BLaER1 treated with 17β-estradiol and CSF1 and Interleukin-3, amounts not matched to agents 10 nM and 100 nM (cell line): ENCODE results near the gene BUB1.

Experiments used
- H3K27ac ChIP-seq, 11 experiments: shearing (Covaris generic); formaldehyde crosslinking; 2 replicates each; pipeline ENCODE4 v1.8.1; 2022
- H3K27me3 ChIP-seq, 11 experiments: shearing (Covaris generic); formaldehyde crosslinking; 2 replicates each; pipeline ENCODE4 v1.8.1; 2022
- H3K36me3 ChIP-seq, 11 experiments: shearing (Covaris generic); formaldehyde crosslinking; 2 replicates each; pipeline ENCODE4 v1.8.1; 2022
- H3K4me1 ChIP-seq, 10 experiments: shearing (Covaris generic); formaldehyde crosslinking; 2 replicates each; pipeline ENCODE4 v1.8.1; 2022
- H3K4me2 ChIP-seq, 11 experiments: shearing (Covaris generic); formaldehyde crosslinking; 2 replicates each; pipeline ENCODE4 v1.8.1; 2022
- H3K4me3 ChIP-seq, 10 experiments: shearing (Covaris generic); formaldehyde crosslinking; 2 replicates each; pipeline ENCODE4 v1.8.1; 2022
- H3K9ac ChIP-seq, 11 experiments: shearing (Covaris generic); formaldehyde crosslinking; 2 replicates each; pipeline ENCODE4 v1.8.1; 2022
- H3K9me3 ChIP-seq, 11 experiments: shearing (Covaris generic); formaldehyde crosslinking; replicated peaks in 1 of 11; 2 replicates each; pipeline ENCODE4 v1.8.1; 2022
- H4K20me1 ChIP-seq, 11 experiments: shearing (Covaris generic); formaldehyde crosslinking; 2 replicates each; pipeline ENCODE4 v1.8.1; 2022
- Cebpa-rat ChIP-seq, 11 experiments: shearing (Covaris generic); IDR thresholded peaks; 2 replicates each; pipeline ENCODE4 v1.8.1; 2022

BUB1 gene

GRCh38 chr2:110667071-110667470, 10.8 kb downstream of the BUB1 start:
- H3K36me3 ChIP-seq, result peaks cover 24 to 100% (median 98%) of the 10 kb centered on the region in 11 experiments
- H3K9me3 ChIP-seq, result no peaks in the 10 kb centered on the region
- H3K4me2 ChIP-seq, result no peak overlapping the region
- no peaks in the 10 kb centered on the region for H3K4me1 ChIP-seq
- no peak overlapping the region for H3K4me3 ChIP-seq
- H3K9ac ChIP-seq, result no peak overlapping the region
- TF ChIP-seq Cebpa-rat (IDR thresholded peaks at IDR 0.05), result no peak
- H3K27ac ChIP-seq, result no peak overlapping the region
- H4K20me1 ChIP-seq, result peaks cover 0 to 36% (median 6%) of the 10 kb centered on the region in 11 experiments; a peak in 9 of 22 replicates
- no peaks in the 10 kb centered on the region for H3K27me3 ChIP-seq

GRCh38 chr2:110664135-110664534, 13.7 kb downstream of the BUB1 start:
- Histone ChIP-seq H3K4me3 (no peak overlapping the region), H3K4me1 (no peaks in the 10 kb centered on the region), H3K27me3 (no peaks in the 10 kb centered on the region), H3K9ac (no peak overlapping the region), H3K27ac (no peak overlapping the region), H3K4me2 (no peak overlapping the region), H4K20me1 (peaks cover 0 to 26% (median 4%) of the 10 kb centered on the region in 11 experiments; a peak in 8 of 22 replicates), H3K36me3 (peaks cover 45 to 100% (median 99%) of the 10 kb centered on the region in 11 experiments), H3K9me3 (no peaks in the 10 kb centered on the region)
- TF ChIP-seq Cebpa-rat (IDR thresholded peaks at IDR 0.05), result no peak

GRCh38 chr2:110662560-110662959, 15.3 kb downstream of the BUB1 start:
- H3K4me2 ChIP-seq, result no peak overlapping the region
- no peak overlapping the region for H3K27ac ChIP-seq
- H3K27me3 ChIP-seq, result no peaks in the 10 kb centered on the region
- no peaks in the 10 kb centered on the region for H3K9me3 ChIP-seq
- no peak overlapping the region for H3K4me3 ChIP-seq
- H3K36me3 ChIP-seq, result peaks cover 51 to 100% (median 99%) of the 10 kb centered on the region in 11 experiments
- no peak for TF ChIP-seq Cebpa-rat (IDR thresholded peaks at IDR 0.05)
- H3K9ac ChIP-seq, result no peak overlapping the region
- H3K4me1 ChIP-seq, result no peaks in the 10 kb centered on the region
- H4K20me1 ChIP-seq, result peaks cover 0 to 22% (median 0%) of the 10 kb centered on the region in 11 experiments; a peak in 7 of 22 replicates

GRCh38 chr2:110660558-110660957, 17.3 kb downstream of the BUB1 start:
- no peaks in the 10 kb centered on the region for H3K9me3 ChIP-seq
- no peak overlapping the region for H3K4me3 ChIP-seq
- peaks cover 0 to 22% (median 0%) of the 10 kb centered on the region in 11 experiments; a peak in 7 of 22 replicates for H4K20me1 ChIP-seq
- no peak overlapping the region for H3K9ac ChIP-seq
- no peak for TF ChIP-seq Cebpa-rat (IDR thresholded peaks at IDR 0.05)
- no peak overlapping the region for H3K4me2 ChIP-seq
- no peaks in the 10 kb centered on the region for H3K27me3 ChIP-seq
- no peak overlapping the region for H3K27ac ChIP-seq
- H3K36me3 ChIP-seq, result peaks cover 50 to 100% (median 100%) of the 10 kb centered on the region in 11 experiments; a peak in 21 of 22 replicates
- H3K4me1 ChIP-seq, result no peaks in the 10 kb centered on the region

GRCh38 chr2:110659248-110659647, 18.6 kb downstream of the BUB1 start:
- no peak overlapping the region for H3K9ac ChIP-seq
- H3K27me3 ChIP-seq, result no peaks in the 10 kb centered on the region
- no peak overlapping the region for H3K27ac ChIP-seq
- H4K20me1 ChIP-seq, result peaks cover 0 to 13% (median 0%) of the 10 kb centered on the region in 11 experiments; a peak in 7 of 22 replicates
- H3K4me2 ChIP-seq, result no peak overlapping the region
- peaks cover 48 to 100% (median 100%) of the 10 kb centered on the region in 11 experiments; a peak in 21 of 22 replicates for H3K36me3 ChIP-seq
- no peak overlapping the region for H3K4me3 ChIP-seq
- no peak for TF ChIP-seq Cebpa-rat (IDR thresholded peaks at IDR 0.05)
- H3K4me1 ChIP-seq, result no peaks in the 10 kb centered on the region
- no peaks in the 10 kb centered on the region for H3K9me3 ChIP-seq

- H3K27ac ChIP-seq, result no peak overlapping the region
- no peak overlapping the region for H3K4me3 ChIP-seq
- peaks cover 61 to 100% (median 100%) of the 10 kb centered on the region in 11 experiments; a peak in 21 of 22 replicates for H3K36me3 ChIP-seq
Measured at GRCh38 chr2:110657724-110658305, 20.0 kb downstream of the BUB1 start.

GRCh38 chr2:110655701-110656100, 22.2 kb downstream of the BUB1 start:
- Histone ChIP-seq H3K4me1 (no peaks in the 10 kb centered on the region), H3K4me3 (no peak overlapping the region), H4K20me1 (peaks cover 0 to 5% (median 0%) of the 10 kb centered on the region in 11 experiments; a peak in 4 of 22 replicates), H3K9ac (no peak overlapping the region), H3K4me2 (no peak overlapping the region), H3K9me3 (no peaks in the 10 kb centered on the region), H3K27me3 (no peaks in the 10 kb centered on the region), H3K36me3 (peaks cover 50 to 100% (median 100%) of the 10 kb centered on the region in 11 experiments; a peak in 21 of 22 replicates), H3K27ac (no peak overlapping the region)
- TF ChIP-seq Cebpa-rat (IDR thresholded peaks at IDR 0.05), result no peak

More at GRCh38 chr2:110657724-110658305, 20.0 kb downstream of the BUB1 start:
- H3K4me1 ChIP-seq, result no peaks in the 10 kb centered on the region
- H3K9me3 ChIP-seq, result no peaks in the 10 kb centered on the region
- no peak overlapping the region for H3K4me2 ChIP-seq
- H4K20me1 ChIP-seq, result peaks cover 0 to 15% (median 0%) of the 10 kb centered on the region in 11 experiments; a peak in 6 of 22 replicates
- H3K9ac ChIP-seq, result no peak overlapping the region
- H3K27me3 ChIP-seq, result no peaks in the 10 kb centered on the region
- TF ChIP-seq Cebpa-rat (IDR thresholded peaks at IDR 0.05), result no peak

GRCh38 chr2:110653861-110654260, 24.0 kb downstream of the BUB1 start:
- H3K9me3 ChIP-seq, result no peaks in the 10 kb centered on the region
- no peak overlapping the region for H3K9ac ChIP-seq
- TF ChIP-seq Cebpa-rat (IDR thresholded peaks at IDR 0.05), result no peak
- H3K4me3 ChIP-seq, result no peak overlapping the region
- no peak overlapping the region for H3K27ac ChIP-seq
- no peaks in the 10 kb centered on the region for H3K4me1 ChIP-seq
- no peak overlapping the region for H3K4me2 ChIP-seq
- H3K36me3 ChIP-seq, result peaks cover 38 to 100% (median 98%) of the 10 kb centered on the region in 11 experiments
- H4K20me1 ChIP-seq, result peaks cover 0 to 5% (median 0%) of the 10 kb centered on the region in 11 experiments; a peak in 4 of 22 replicates
- no peaks in the 10 kb centered on the region for H3K27me3 ChIP-seq

- H3K4me2 ChIP-seq, result no peak overlapping the region
- H3K27ac ChIP-seq, result no peak overlapping the region
- TF ChIP-seq Cebpa-rat (IDR thresholded peaks at IDR 0.05), result no peak
- no peaks in the 10 kb centered on the region for H3K27me3 ChIP-seq
- H3K9me3 ChIP-seq, result no peaks in the 10 kb centered on the region
- H3K4me1 ChIP-seq, result no peaks in the 10 kb centered on the region
- no peak overlapping the region for H3K4me3 ChIP-seq
- peaks cover 21 to 100% (median 89%) of the 10 kb centered on the region in 11 experiments for H3K36me3 ChIP-seq
- no peak overlapping the region for H3K9ac ChIP-seq
- H4K20me1 ChIP-seq, result peaks cover 0 to 5% (median 0%) of the 10 kb centered on the region in 11 experiments; a peak in 2 of 22 replicates
Measured at GRCh38 chr2:110650346-110650745, 27.5 kb downstream of the BUB1 start.

- Histone ChIP-seq H3K9me3 (no peaks in the 10 kb centered on the region), H3K9ac (no peak overlapping the region), H3K27me3 (no peaks in the 10 kb centered on the region), H3K27ac (no peak overlapping the region), H3K4me3 (no peak overlapping the region), H3K4me1 (no peaks in the 10 kb centered on the region), H3K36me3 (peaks cover 5 to 100% (median 88%) of the 10 kb centered on the region in 11 experiments), H3K4me2 (no peak overlapping the region), H4K20me1 (no peaks in the 10 kb centered on the region; a peak in 3 of 22 replicates)
- TF ChIP-seq Cebpa-rat (IDR thresholded peaks at IDR 0.05), result no peak
Measured at GRCh38 chr2:110647777-110648176, 30.1 kb downstream of the BUB1 start.
